ENCODE data around the gene AKT3.

DNA sequence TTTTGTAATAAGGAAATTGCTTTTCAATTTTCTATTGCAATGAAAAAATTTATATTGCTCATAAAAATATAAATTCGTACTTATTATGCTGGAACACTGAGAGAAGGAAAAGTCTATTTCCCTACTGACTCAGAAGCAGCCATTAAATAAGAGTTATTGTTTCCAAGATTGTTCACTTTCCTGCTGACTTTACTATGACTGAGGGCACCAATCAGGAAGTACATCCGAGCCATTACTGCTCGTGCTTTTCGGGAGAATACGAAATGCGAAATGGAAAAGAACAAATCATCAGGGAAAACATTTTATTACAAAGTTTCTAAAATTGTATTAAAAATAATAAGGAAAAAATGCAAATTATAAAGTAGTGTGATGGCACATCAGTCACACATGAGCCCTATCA is 204.8 kb downstream of the AKT3 start:
- TF ChIP-seq, protein P1, sequence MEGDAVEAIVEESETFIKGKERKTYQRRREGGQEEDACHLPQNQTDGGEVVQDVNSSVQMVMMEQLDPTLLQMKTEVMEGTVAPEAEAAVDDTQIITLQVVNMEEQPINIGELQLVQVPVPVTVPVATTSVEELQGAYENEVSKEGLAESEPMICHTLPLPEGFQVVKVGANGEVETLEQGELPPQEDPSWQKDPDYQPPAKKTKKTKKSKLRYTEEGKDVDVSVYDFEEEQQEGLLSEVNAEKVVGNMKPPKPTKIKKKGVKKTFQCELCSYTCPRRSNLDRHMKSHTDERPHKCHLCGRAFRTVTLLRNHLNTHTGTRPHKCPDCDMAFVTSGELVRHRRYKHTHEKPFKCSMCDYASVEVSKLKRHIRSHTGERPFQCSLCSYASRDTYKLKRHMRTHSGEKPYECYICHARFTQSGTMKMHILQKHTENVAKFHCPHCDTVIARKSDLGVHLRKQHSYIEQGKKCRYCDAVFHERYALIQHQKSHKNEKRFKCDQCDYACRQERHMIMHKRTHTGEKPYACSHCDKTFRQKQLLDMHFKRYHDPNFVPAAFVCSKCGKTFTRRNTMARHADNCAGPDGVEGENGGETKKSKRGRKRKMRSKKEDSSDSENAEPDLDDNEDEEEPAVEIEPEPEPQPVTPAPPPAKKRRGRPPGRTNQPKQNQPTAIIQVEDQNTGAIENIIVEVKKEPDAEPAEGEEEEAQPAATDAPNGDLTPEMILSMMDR (IDR thresholded peaks at IDR 0.05), result no peak
- TF ChIP-seq EP300 (IDR thresholded peaks at IDR 0.05) (no peak), POLR2AphosphoS5 (IDR thresholded peaks at IDR 0.05) (no peak), POLR2A (IDR thresholded peaks at IDR 0.05) (no peak)

Data from sigmoid colon (tissue), 4 donors.